Activated naive CD8-positive, alpha-beta T cell treated with anti-CD3 and anti-CD28 coated beads, Interleukin-2, amount 10 ng/mL, durations not matched to agents 7 days and 5 days (primary cell): ENCODE measurements around the gene PCARE. TPM values are rescaled to one million over a fixed set of nuclear protein-coding genes. Genes with fewer than 3 reads are reported as not detected.
A peak's percentile ranks its signal among the peaks of the same experiment; 100 is the strongest.

Experiments used
- ATAC-seq: fragments of 150-1000 bp; cut with Tn5 transposase; one replicate; pipeline ENCODE4 v1.10.0; 2021; ENCODE audit warnings: low read depth, moderate library complexity
- POLR2A ChIA-PET: fragments of 350-600 bp; sonication (Branson Sonifier 250); formaldehyde crosslinking; loops from one replicate; lab custom pipeline; 2021; ENCODE audit warnings: antibody characterized with exemption; lab: Charles Lee
- DNase-seq: peaks from one replicate; pipeline ENCODE4 v3.0.0; 2021
- H3K27ac Mint-ChIP-seq: one replicate; pipeline ENCODE4 v1.8.0; 2022; ENCODE audit warnings: mild to moderate bottlenecking, mixed read lengths
- H3K27me3 Mint-ChIP-seq: one replicate; pipeline ENCODE4 v1.8.0; 2022; ENCODE audit warnings: mild to moderate bottlenecking, moderate library complexity, mixed read lengths
- H3K36me3 Mint-ChIP-seq: one replicate; pipeline ENCODE4 v1.8.0; 2021; ENCODE audit warnings: mild to moderate bottlenecking, mixed read lengths
- H3K4me1 Mint-ChIP-seq: one replicate; pipeline ENCODE4 v1.8.0; 2021; ENCODE audit warnings: mixed read lengths
- H3K4me3 Mint-ChIP-seq: one replicate; pipeline ENCODE4 v1.8.0; 2022; ENCODE audit warnings: mild to moderate bottlenecking, moderate library complexity, mixed read lengths
- H3K9me3 Mint-ChIP-seq: one replicate; pipeline ENCODE4 v1.8.0; 2021; ENCODE audit warnings: mixed read lengths
- total RNA-seq, 2 experiments: library from RNA; stranded (reverse); gene quantifications; one replicate each; pipeline ENCODE4 v1.2.3, GENCODE V29; 2021

Gene PCARE
- total RNA-seq, 2 experiments from 2014 or later = not detected

DNA sequence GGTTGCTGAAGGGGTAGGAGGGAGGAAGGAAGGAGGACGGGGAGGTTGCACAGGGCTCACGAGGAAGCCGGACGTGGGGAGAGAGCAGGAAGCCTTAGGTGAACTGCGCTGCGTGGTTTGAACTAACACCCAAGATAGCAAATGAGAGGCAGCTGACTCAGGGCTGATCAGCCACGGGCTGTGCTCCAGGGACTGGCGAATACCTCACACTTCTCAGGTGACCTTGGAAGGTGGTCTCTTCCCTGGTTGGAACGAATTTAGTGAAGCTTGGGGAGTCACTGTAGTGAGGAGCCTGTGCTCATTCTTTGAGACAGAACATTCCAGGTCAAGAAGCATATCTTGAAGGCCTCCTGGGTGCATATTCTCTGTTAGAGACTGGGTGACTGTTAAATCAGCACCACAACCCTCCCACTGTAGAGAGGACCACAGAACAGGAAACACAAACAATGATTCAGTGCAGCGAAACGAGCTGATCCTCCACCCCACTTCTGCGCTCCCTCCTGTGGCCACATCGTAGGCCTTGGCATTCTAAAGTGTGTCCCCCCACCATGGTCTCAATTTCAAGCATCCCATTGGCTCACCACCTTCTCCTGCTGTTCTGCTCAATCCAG, 59.4 kb downstream of the PCARE start:
- Mint-ChIP-seq H3K9me3 (no peaks in the 10 kb centered on the region), H3K27me3 (no peaks in the 10 kb centered on the region), H3K4me1 (peaks cover 63% of the 10 kb centered on the region), H3K36me3 (peaks cover 3% of the 10 kb centered on the region), H3K4me3 (peak overlapping the region; percentile 89), H3K27ac (peak overlapping the region; percentile 99)
- peak; percentile 61 for DNase-seq
- ATAC-seq = peak; percentile 76
- POLR2A ChIA-PET = interaction anchor here (0.6 to 2.5 kb wide), 16 partner anchors 10 to 712 kb away, joined by 3 to 18 read pairs (median 4); partner anchors contain the start of gene TOGARAM2

- Mint-ChIP-seq H3K4me3 (peak overlapping the region; percentile 89), H3K9me3 (no peaks in the 10 kb centered on the region), H3K36me3 (peaks cover 3% of the 10 kb centered on the region), H3K27ac (peak overlapping the region; percentile 99), H3K27me3 (no peaks in the 10 kb centered on the region), H3K4me1 (peaks cover 69% of the 10 kb centered on the region)
- DNase-seq (peak; percentile 73), ATAC-seq (peak; percentile 13)
- POLR2A ChIA-PET = interaction anchor here (0.7 to 1.7 kb wide), 8 partner anchors 11 to 59 kb away, joined by 3 to 13 read pairs (median 4); partner anchors contain the start of gene TOGARAM2
These were observed 60.0 kb downstream of the PCARE start for GRCh38 chr2:29014331-29014730.

DNA sequence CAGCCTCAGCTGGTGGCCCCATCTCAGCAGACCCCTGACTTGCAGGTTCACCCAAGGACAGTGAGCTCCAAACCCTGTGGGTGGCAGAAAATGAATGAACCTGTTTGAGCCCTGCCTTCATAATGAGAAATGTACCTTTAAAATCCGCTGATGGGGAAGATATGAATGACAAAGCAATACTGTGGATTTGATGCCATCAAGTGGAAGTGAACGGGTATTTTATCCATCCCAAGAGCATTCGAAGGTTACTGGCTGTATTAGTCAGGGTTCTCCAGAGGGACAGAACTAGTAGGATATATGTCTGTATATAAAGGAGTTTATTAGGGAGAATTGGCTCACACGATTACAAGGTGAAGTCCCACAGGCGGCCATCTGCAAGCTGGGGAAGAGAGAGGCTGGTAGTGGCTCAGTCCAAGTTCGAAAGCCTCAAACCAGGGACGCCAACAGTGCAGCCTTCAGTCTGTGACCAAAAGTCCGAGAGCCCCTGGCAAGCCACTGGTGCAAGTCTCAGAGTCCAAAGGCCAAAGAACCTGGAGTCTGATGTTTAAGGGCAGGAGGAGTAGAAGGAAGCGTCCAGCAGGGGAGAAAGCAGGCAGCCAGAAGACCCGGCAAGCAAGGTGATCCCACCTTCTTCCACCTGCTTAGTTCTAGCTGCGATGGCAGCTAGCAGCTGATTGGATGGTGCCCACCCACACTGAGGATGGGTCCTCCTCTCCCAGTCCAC, 61.1 kb downstream of the PCARE start:
- Mint-ChIP-seq H3K4me3 (peak overlapping the region; percentile 89), H3K27me3 (no peaks in the 10 kb centered on the region), H3K36me3 (peaks cover 3% of the 10 kb centered on the region), H3K4me1 (peaks cover 76% of the 10 kb centered on the region), H3K9me3 (no peaks in the 10 kb centered on the region), H3K27ac (peak overlapping the region; percentile 99)
- POLR2A ChIA-PET = interaction anchor here (0.7 to 4.7 kb wide), 6 partner anchors 13 to 143 kb away, joined by 3 to 51 read pairs (median 5); partner anchors contain the start of genes CLIP4 and TRMT61B
- ATAC-seq (no peak), DNase-seq (no peak)

DNA sequence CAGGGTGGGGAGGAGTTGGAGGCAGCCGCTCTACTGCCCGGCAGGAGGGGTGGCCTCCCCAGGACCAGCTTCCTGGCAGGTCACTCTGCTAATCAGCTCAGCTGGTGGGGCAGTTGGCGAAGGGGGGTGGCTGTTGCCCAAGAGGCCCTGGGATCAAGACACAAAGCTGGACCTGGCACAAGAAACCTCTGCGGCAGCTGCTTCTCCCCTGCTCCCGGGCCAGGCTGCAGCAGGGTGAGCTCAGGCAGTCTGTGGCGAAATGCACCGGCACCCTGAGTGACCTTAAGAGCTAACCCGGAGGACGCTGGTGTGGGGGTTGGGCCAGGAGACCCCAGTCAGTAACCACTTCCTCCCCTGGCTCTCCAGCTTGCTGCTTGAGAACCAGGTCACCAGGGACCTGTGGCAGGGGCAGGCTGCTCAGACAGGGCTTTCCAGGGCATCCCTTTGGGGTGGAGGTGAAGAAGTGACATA, 62.1 kb downstream of the PCARE start:
- peak overlapping the region; percentile 89 for H3K4me3 Mint-ChIP-seq

More for the DNA sequence above, 62.1 kb downstream of the PCARE start:
- Mint-ChIP-seq H3K27ac (peak overlapping the region; percentile 99), H3K4me1 (peaks cover 75% of the 10 kb centered on the region), H3K9me3 (no peaks in the 10 kb centered on the region), H3K27me3 (no peaks in the 10 kb centered on the region), H3K36me3 (peaks cover 3% of the 10 kb centered on the region)
- POLR2A ChIA-PET = interaction anchor here (0.7 to 4.7 kb wide), 9 partner anchors 8 to 142 kb away, joined by 3 to 51 read pairs (median 5); partner anchors contain the start of genes CLIP4 and TRMT61B
- peak; percentile 68 for DNase-seq
- no peak for ATAC-seq

Other genes with a start within 250 kb of the PCARE start
- gene TRMT61B, start 204.2 kb downstream of the PCARE start, total RNA-seq = 10 to 100 TPM; 15.1 to 16.0 TPM
- gene WDR43, start 179.9 kb downstream of the PCARE start, total RNA-seq = 10 to 100 TPM; 50.3 to 54.3 TPM
- 1 to 10 TPM; 5.2 to 5.3 TPM for gene TOGARAM2, start 93.2 kb downstream of the PCARE start, total RNA-seq
- 10 to 100 TPM; 36.2 to 42.6 TPM for gene CLIP4, start 40.9 kb upstream of the PCARE start, total RNA-seq